Measurements from ENCODE around the gene CHL1. TPM values are rescaled to one million over a fixed set of nuclear protein-coding genes. Genes with fewer than 3 reads are reported as not detected.

The CHL1 gene
- total RNA-seq, 1 donor, result 3.6 TPM

DNA sequence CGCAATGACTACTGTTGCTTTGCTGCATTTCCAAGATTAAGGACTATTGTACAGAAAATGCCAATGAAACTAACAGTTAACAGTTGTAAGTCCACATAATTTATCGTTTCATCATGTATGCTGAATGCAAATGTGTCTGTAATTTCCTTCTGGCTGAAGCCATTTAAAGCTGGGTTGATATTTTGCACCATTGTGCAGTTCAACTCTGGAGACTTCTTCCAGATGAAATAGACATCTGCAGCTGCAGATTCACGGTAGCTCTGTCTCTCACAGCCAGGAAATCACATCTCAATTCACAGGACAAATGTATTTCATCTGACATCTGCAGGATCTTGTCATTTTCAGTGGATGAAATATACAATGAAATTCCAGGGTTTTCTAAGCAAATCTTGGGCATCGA is 145.4 kb downstream of the CHL1 start:
- no peak overlapping the region for H3K4me2 ChIP-seq (ENCODE audit: insufficient read depth, low read length)
- no peaks in the 10 kb centered on the region for H3K9me3 ChIP-seq (ENCODE audit: low read depth, low read length)
- no peaks in the 10 kb centered on the region for H3K36me3 ChIP-seq (ENCODE audit: insufficient read depth, low read length)
- H3K79me2 ChIP-seq (ENCODE audit: insufficient read depth, low read length), result no peaks in the 10 kb centered on the region
- H2AFZ ChIP-seq (ENCODE audit: low read length), result no peak overlapping the region
- H3K4me1 ChIP-seq (ENCODE audit: insufficient read depth, low read length), result no peaks in the 10 kb centered on the region
- no peaks in the 10 kb centered on the region for H3K27me3 ChIP-seq (ENCODE audit: insufficient read depth, low read length)
- H4K20me1 ChIP-seq (ENCODE audit: insufficient read depth, low read length), result no peaks in the 10 kb centered on the region
- no peak overlapping the region for H3K4me3 ChIP-seq (ENCODE audit: insufficient read depth, low read length)
- no peak for DNase-seq (ENCODE audit: insufficient read length, low spot score, missing footprints)
- no peak overlapping the region for H3K27ac ChIP-seq (ENCODE audit: low read depth, low read length)
- TF ChIP-seq, protein P1, sequence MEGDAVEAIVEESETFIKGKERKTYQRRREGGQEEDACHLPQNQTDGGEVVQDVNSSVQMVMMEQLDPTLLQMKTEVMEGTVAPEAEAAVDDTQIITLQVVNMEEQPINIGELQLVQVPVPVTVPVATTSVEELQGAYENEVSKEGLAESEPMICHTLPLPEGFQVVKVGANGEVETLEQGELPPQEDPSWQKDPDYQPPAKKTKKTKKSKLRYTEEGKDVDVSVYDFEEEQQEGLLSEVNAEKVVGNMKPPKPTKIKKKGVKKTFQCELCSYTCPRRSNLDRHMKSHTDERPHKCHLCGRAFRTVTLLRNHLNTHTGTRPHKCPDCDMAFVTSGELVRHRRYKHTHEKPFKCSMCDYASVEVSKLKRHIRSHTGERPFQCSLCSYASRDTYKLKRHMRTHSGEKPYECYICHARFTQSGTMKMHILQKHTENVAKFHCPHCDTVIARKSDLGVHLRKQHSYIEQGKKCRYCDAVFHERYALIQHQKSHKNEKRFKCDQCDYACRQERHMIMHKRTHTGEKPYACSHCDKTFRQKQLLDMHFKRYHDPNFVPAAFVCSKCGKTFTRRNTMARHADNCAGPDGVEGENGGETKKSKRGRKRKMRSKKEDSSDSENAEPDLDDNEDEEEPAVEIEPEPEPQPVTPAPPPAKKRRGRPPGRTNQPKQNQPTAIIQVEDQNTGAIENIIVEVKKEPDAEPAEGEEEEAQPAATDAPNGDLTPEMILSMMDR (IDR thresholded peaks at IDR 0.05; ENCODE audit: extremely low read depth, low read depth, low read length), result no peak

DNA sequence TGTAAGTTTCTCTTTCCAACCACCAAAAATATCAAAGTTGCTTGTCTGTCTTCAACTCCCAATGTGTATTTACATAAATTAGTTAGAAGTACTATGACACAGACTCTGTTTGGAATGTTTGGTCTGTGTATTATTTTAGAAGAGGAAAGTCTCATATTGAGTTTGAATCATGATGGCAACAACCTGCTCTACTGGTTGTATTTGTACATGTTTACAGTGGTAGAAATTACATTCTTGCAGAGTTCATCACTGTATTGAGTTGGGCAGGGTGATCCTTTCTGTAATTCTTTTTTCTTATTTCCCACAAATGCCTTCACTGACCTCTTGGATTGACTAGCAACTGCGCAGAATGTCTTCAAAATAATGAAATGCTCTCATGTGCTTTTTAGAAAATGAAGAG is 149.6 kb downstream of the CHL1 start:
- Histone ChIP-seq H4K20me1 (ENCODE audit: insufficient read depth, low read length) (no peaks in the 10 kb centered on the region), H3K27me3 (ENCODE audit: insufficient read depth, low read length) (no peaks in the 10 kb centered on the region), H3K4me2 (ENCODE audit: insufficient read depth, low read length) (no peak overlapping the region), H3K4me3 (ENCODE audit: insufficient read depth, low read length) (no peak overlapping the region), H2AFZ (ENCODE audit: low read length) (no peak overlapping the region), H3K36me3 (ENCODE audit: insufficient read depth, low read length) (no peaks in the 10 kb centered on the region), H3K9me3 (ENCODE audit: low read depth, low read length) (no peaks in the 10 kb centered on the region), H3K27ac (ENCODE audit: low read depth, low read length) (no peak overlapping the region), H3K79me2 (ENCODE audit: insufficient read depth, low read length) (no peaks in the 10 kb centered on the region), H3K4me1 (ENCODE audit: insufficient read depth, low read length) (no peaks in the 10 kb centered on the region)
- DNase-seq (ENCODE audit: insufficient read length, low spot score, missing footprints), result no peak
- TF ChIP-seq, protein P1 (IDR thresholded peaks at IDR 0.05; ENCODE audit: extremely low read depth, low read depth, low read length), result no peak

DNA sequence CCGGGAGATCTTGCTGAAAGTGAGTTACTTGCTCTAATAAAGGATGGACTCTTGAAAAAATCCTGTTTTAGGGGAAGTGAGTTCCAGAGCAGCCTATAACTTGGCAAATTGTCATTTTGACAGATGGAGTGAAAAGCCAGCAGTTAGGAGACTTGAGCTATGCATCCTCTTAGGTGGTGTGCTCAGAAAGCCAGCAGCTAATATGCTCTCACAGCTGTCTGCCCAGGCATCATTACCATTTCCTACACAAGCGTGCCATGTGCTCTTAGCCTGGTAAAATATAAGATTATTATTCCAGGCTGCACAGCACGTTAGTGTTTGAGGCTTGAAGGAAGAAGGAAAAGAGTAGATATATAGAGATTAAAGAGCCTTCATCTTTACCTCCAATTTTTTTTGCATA is 151.0 kb downstream of the CHL1 start:
- no peaks in the 10 kb centered on the region for H3K79me2 ChIP-seq (ENCODE audit: insufficient read depth, low read length)
- no peaks in the 10 kb centered on the region for H3K4me1 ChIP-seq (ENCODE audit: insufficient read depth, low read length)
- no peaks in the 10 kb centered on the region for H3K27me3 ChIP-seq (ENCODE audit: insufficient read depth, low read length)
- H3K27ac ChIP-seq (ENCODE audit: low read depth, low read length), result no peak overlapping the region
- DNase-seq (ENCODE audit: insufficient read length, low spot score, missing footprints), result no peak
- H3K9me3 ChIP-seq (ENCODE audit: low read depth, low read length), result no peaks in the 10 kb centered on the region
- no peaks in the 10 kb centered on the region for H3K36me3 ChIP-seq (ENCODE audit: insufficient read depth, low read length)
- no peak overlapping the region for H2AFZ ChIP-seq (ENCODE audit: low read length)
- H3K4me2 ChIP-seq (ENCODE audit: insufficient read depth, low read length), result no peak overlapping the region
- no peaks in the 10 kb centered on the region for H4K20me1 ChIP-seq (ENCODE audit: insufficient read depth, low read length)
- H3K4me3 ChIP-seq (ENCODE audit: insufficient read depth, low read length), result no peak overlapping the region
- TF ChIP-seq, protein P1 (IDR thresholded peaks at IDR 0.05; ENCODE audit: extremely low read depth, low read depth, low read length), result no peak

DNA sequence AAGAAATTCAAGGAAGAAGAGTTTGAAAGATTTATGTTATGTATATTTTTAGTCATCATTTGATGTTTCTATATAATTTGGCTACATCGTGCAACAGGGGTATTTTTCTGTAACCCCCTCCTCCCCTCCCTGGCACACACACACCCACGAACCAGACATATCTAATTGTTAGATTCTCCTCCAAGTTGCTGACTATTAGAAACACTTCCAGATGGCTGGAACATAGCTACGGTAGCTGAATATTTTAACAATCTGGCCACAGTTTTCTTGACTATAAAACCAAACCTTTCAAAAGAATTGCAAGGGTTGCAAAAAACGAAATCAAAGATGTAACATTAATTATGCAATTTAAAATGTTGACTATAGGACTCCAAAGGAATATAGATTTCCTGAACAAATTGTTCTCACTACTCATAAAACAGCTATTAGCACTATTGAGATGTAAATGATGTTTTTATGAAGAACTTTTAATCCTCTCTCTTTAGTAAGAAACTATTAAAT is 154.4 kb downstream of the CHL1 start:
- TF ChIP-seq, protein P1 (IDR thresholded peaks at IDR 0.05; ENCODE audit: extremely low read depth, low read depth, low read length), result no peak
- Histone ChIP-seq H3K27me3 (ENCODE audit: insufficient read depth, low read length) (no peaks in the 10 kb centered on the region), H4K20me1 (ENCODE audit: insufficient read depth, low read length) (no peaks in the 10 kb centered on the region), H3K36me3 (ENCODE audit: insufficient read depth, low read length) (no peaks in the 10 kb centered on the region), H3K79me2 (ENCODE audit: insufficient read depth, low read length) (no peaks in the 10 kb centered on the region), H3K9me3 (ENCODE audit: low read depth, low read length) (no peaks in the 10 kb centered on the region), H3K4me3 (ENCODE audit: insufficient read depth, low read length) (no peak overlapping the region), H3K4me1 (ENCODE audit: insufficient read depth, low read length) (no peaks in the 10 kb centered on the region), H2AFZ (ENCODE audit: low read length) (no peak overlapping the region), H3K4me2 (ENCODE audit: insufficient read depth, low read length) (no peak overlapping the region), H3K27ac (ENCODE audit: low read depth, low read length) (no peak overlapping the region)
- DNase-seq (ENCODE audit: insufficient read length, low spot score, missing footprints), result no peak
